ENCODE results near the gene CCL1.

CCL1 gene

GRCh38 chr17:34393401-34393800, 30.4 kb upstream of the CCL1 start:
- H3K9ac ChIP-seq (ENCODE audit: low read depth, low read length): no peak overlapping the region
- no peaks in the 10 kb centered on the region for H3K36me3 ChIP-seq (ENCODE audit: control insufficient read depth, insufficient read depth, low read length)
- H3K4me3 ChIP-seq (ENCODE audit: low read depth, low read length): no peak overlapping the region
- no peaks in the 10 kb centered on the region for H3K9me3 ChIP-seq (ENCODE audit: control insufficient read depth, insufficient read depth, low read length)
- no peaks in the 10 kb centered on the region for H3K27me3 ChIP-seq (ENCODE audit: control insufficient read depth, insufficient read depth, low read length)
- no peaks in the 10 kb centered on the region for H3K4me1 ChIP-seq (ENCODE audit: control insufficient read depth, insufficient read depth, low read length)

DNA sequence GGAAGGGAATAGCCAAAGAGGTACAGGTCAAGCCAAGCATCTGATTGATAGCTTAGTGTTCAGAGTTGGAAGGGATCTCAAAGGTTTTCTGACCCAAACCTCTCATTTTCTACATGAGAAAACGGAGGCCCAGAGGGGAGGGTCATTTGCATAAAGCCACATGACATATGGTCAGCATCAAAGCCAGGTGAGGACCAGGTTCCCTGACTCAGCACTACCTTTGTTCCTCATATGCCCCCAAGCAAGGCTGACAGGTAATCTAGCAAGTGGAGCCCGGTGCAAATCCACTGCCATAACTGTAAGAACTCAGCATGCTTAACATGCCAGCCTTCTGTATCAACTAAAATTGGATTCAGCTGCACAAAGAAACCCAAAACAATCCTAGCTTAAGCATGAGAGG, 28.2 kb upstream of the CCL1 start:
- H3K36me3 ChIP-seq (ENCODE audit: control insufficient read depth, insufficient read depth, low read length): no peaks in the 10 kb centered on the region
- H3K9me3 ChIP-seq (ENCODE audit: control insufficient read depth, insufficient read depth, low read length): no peaks in the 10 kb centered on the region
- no peaks in the 10 kb centered on the region for H3K4me1 ChIP-seq (ENCODE audit: control insufficient read depth, insufficient read depth, low read length)
- no peak overlapping the region for H3K4me3 ChIP-seq (ENCODE audit: low read depth, low read length)
- no peak overlapping the region for H3K9ac ChIP-seq (ENCODE audit: low read depth, low read length)
- no peaks in the 10 kb centered on the region for H3K27me3 ChIP-seq (ENCODE audit: control insufficient read depth, insufficient read depth, low read length)

GRCh38 chr17:34390649-34391048, 27.6 kb upstream of the CCL1 start:
- Histone ChIP-seq H3K36me3 (ENCODE audit: control insufficient read depth, insufficient read depth, low read length) (no peaks in the 10 kb centered on the region), H3K9ac (ENCODE audit: low read depth, low read length) (no peak overlapping the region), H3K4me3 (ENCODE audit: low read depth, low read length) (no peak overlapping the region), H3K27me3 (ENCODE audit: control insufficient read depth, insufficient read depth, low read length) (no peaks in the 10 kb centered on the region), H3K4me1 (ENCODE audit: control insufficient read depth, insufficient read depth, low read length) (no peaks in the 10 kb centered on the region), H3K9me3 (ENCODE audit: control insufficient read depth, insufficient read depth, low read length) (no peaks in the 10 kb centered on the region)

DNA sequence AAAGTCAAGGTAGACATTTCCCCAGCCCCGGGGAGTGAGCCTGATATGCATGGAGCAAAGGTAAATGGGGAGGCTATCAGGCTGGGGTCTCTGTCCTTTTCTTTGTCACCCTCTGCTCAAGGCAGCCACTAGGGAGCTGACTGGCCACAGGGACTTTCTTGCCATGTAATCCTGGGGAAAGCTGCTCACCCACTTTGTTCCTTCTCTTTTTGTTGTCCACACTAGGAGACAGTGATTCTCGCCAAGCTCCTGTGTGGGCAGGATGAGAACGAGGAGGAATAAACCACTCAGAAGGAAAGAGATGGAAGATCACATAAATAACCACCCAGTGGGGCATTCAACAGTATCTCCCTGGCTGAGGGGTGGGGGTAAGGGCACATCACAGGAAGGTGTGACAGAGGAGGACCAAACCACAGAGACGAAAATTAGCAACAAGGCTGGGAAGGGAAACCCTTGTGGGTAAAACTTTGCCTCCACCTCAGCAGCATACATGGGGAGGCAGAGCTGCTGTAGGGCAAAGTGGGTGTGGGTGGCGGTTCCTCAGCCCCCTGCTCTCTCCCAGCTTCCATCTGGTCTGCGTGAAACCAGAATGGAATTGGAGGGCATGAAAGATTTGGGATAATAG, 26.2 kb upstream of the CCL1 start:
- Histone ChIP-seq H3K36me3 (ENCODE audit: control insufficient read depth, insufficient read depth, low read length) (no peaks in the 10 kb centered on the region), H3K27me3 (ENCODE audit: control insufficient read depth, insufficient read depth, low read length) (no peaks in the 10 kb centered on the region), H3K9me3 (ENCODE audit: control insufficient read depth, insufficient read depth, low read length) (no peaks in the 10 kb centered on the region), H3K4me3 (ENCODE audit: low read depth, low read length) (no peak overlapping the region), H3K9ac (ENCODE audit: low read depth, low read length) (no peak overlapping the region), H3K4me1 (ENCODE audit: control insufficient read depth, insufficient read depth, low read length) (no peaks in the 10 kb centered on the region)

- H3K9ac ChIP-seq (ENCODE audit: low read depth, low read length): no peak overlapping the region
- H3K27me3 ChIP-seq (ENCODE audit: control insufficient read depth, insufficient read depth, low read length): no peaks in the 10 kb centered on the region
- H3K4me1 ChIP-seq (ENCODE audit: control insufficient read depth, insufficient read depth, low read length): no peaks in the 10 kb centered on the region
- no peaks in the 10 kb centered on the region for H3K36me3 ChIP-seq (ENCODE audit: control insufficient read depth, insufficient read depth, low read length)
- no peaks in the 10 kb centered on the region for H3K9me3 ChIP-seq (ENCODE audit: control insufficient read depth, insufficient read depth, low read length)
- no peak overlapping the region for H3K4me3 ChIP-seq (ENCODE audit: low read depth, low read length)
These were observed 24.5 kb upstream of the CCL1 start for GRCh38 chr17:34387566-34387965.

GRCh38 chr17:34386697-34387550, 23.9 kb upstream of the CCL1 start:
- Histone ChIP-seq H3K9me3 (ENCODE audit: control insufficient read depth, insufficient read depth, low read length) (no peaks in the 10 kb centered on the region), H3K36me3 (ENCODE audit: control insufficient read depth, insufficient read depth, low read length) (no peaks in the 10 kb centered on the region), H3K4me3 (ENCODE audit: low read depth, low read length) (no peak overlapping the region), H3K27me3 (ENCODE audit: control insufficient read depth, insufficient read depth, low read length) (no peaks in the 10 kb centered on the region), H3K9ac (ENCODE audit: low read depth, low read length) (no peak overlapping the region), H3K4me1 (ENCODE audit: control insufficient read depth, insufficient read depth, low read length) (no peaks in the 10 kb centered on the region)

DNA sequence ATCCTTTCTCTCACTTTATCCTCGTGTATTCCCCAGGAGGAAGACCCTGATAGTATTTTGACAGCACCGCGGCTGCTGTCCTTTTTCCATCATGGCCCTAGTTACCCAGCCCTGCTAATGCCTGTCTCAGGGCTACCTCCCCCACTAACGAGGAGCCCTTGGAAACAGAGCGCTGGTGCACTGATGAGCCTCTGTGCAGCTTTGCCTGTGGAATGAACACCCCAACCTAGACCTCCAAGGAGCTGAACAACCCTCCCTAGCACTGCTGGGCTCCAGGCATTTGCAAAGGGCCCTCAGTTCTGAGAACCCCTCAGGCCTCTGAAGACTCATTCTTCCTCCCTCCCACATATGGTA, 23.3 kb upstream of the CCL1 start:
- H3K27me3 ChIP-seq (ENCODE audit: control insufficient read depth, insufficient read depth, low read length): no peaks in the 10 kb centered on the region
- no peaks in the 10 kb centered on the region for H3K9me3 ChIP-seq (ENCODE audit: control insufficient read depth, insufficient read depth, low read length)
- H3K4me1 ChIP-seq (ENCODE audit: control insufficient read depth, insufficient read depth, low read length): no peaks in the 10 kb centered on the region
- H3K36me3 ChIP-seq (ENCODE audit: control insufficient read depth, insufficient read depth, low read length): no peaks in the 10 kb centered on the region
- H3K4me3 ChIP-seq (ENCODE audit: low read depth, low read length): no peak overlapping the region
- H3K9ac ChIP-seq (ENCODE audit: low read depth, low read length): no peak overlapping the region

GRCh38 chr17:34384822-34385605, 22.0 kb upstream of the CCL1 start:
- no peaks in the 10 kb centered on the region for H3K4me1 ChIP-seq (ENCODE audit: control insufficient read depth, insufficient read depth, low read length)
- no peaks in the 10 kb centered on the region for H3K36me3 ChIP-seq (ENCODE audit: control insufficient read depth, insufficient read depth, low read length)
- H3K27me3 ChIP-seq (ENCODE audit: control insufficient read depth, insufficient read depth, low read length): no peaks in the 10 kb centered on the region
- no peak overlapping the region for H3K9ac ChIP-seq (ENCODE audit: low read depth, low read length)
- H3K9me3 ChIP-seq (ENCODE audit: control insufficient read depth, insufficient read depth, low read length): no peaks in the 10 kb centered on the region
- no peak overlapping the region for H3K4me3 ChIP-seq (ENCODE audit: low read depth, low read length)

- H3K27me3 ChIP-seq (ENCODE audit: control insufficient read depth, insufficient read depth, low read length): no peaks in the 10 kb centered on the region
- no peaks in the 10 kb centered on the region for H3K4me1 ChIP-seq (ENCODE audit: control insufficient read depth, insufficient read depth, low read length)
- no peak overlapping the region for H3K4me3 ChIP-seq (ENCODE audit: low read depth, low read length)
- no peak overlapping the region for H3K9ac ChIP-seq (ENCODE audit: low read depth, low read length)
- H3K36me3 ChIP-seq (ENCODE audit: control insufficient read depth, insufficient read depth, low read length): no peaks in the 10 kb centered on the region
- H3K9me3 ChIP-seq (ENCODE audit: control insufficient read depth, insufficient read depth, low read length): no peaks in the 10 kb centered on the region
These were observed 21.2 kb upstream of the CCL1 start for GRCh38 chr17:34384271-34384670.

DNA sequence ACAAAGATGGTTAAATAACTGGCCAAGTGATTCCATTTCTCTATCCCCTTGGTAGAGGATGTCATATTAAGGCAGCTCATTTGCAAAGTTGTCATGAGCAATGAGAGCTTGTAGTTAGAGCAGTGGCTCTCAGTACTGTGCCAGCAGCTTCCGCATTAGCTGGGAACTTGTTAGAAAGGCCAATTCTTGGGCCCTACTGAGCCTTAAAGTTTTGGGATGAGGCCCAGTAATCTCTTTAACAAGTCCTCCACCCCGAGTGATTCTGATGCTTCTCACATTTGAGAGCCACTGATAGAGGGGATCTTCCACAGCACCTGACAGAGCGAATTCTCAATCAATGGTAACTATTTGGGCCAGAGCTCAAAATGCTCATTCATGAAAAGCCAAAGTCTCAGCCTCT, 20.2 kb upstream of the CCL1 start:
- Histone ChIP-seq H3K27me3 (ENCODE audit: control insufficient read depth, insufficient read depth, low read length) (no peaks in the 10 kb centered on the region), H3K4me1 (ENCODE audit: control insufficient read depth, insufficient read depth, low read length) (no peaks in the 10 kb centered on the region), H3K36me3 (ENCODE audit: control insufficient read depth, insufficient read depth, low read length) (no peaks in the 10 kb centered on the region), H3K9ac (ENCODE audit: low read depth, low read length) (no peak overlapping the region), H3K4me3 (ENCODE audit: low read depth, low read length) (no peak overlapping the region), H3K9me3 (ENCODE audit: control insufficient read depth, insufficient read depth, low read length) (no peaks in the 10 kb centered on the region)

GRCh38 chr17:34382621-34383124, 19.6 kb upstream of the CCL1 start:
- Histone ChIP-seq H3K9me3 (ENCODE audit: control insufficient read depth, insufficient read depth, low read length) (no peaks in the 10 kb centered on the region), H3K4me3 (ENCODE audit: low read depth, low read length) (no peak overlapping the region), H3K4me1 (ENCODE audit: control insufficient read depth, insufficient read depth, low read length) (no peaks in the 10 kb centered on the region), H3K9ac (ENCODE audit: low read depth, low read length) (no peak overlapping the region), H3K36me3 (ENCODE audit: control insufficient read depth, insufficient read depth, low read length) (no peaks in the 10 kb centered on the region), H3K27me3 (ENCODE audit: control insufficient read depth, insufficient read depth, low read length) (no peaks in the 10 kb centered on the region)
